K562 treated with DMSO at 1 percent for 24 hours (cell line): ENCODE measurements around the gene ARFGAP3. TPM values are rescaled to one million over a fixed set of nuclear protein-coding genes. Genes with fewer than 3 reads are reported as not detected.

Source experiments
- total RNA-seq: library from RNA; unstranded; fragments of 300-600 nt; gene quantifications from 2 replicates; pipeline ENCODE4 v1.2.3, GENCODE V29; 2022; ENCODE audit warnings: low read depth; ENCODE audit not compliant: insufficient read depth

The ARFGAP3 gene
- 25.3 and 30.4 TPM in 2 replicates for total RNA-seq

GRCh38 chr22:42856865-42857704 lies at the start of gene ARFGAP3:
Gene ARFGAP3, minus strand, starts transcription at chr22:42857273. Its CDS starts 91 bp downstream, at chr22:42857182.

Other genes with a start within 250 kb of the ARFGAP3 start
- gene POLDIP3, start 242.4 kb downstream of the ARFGAP3 start, total RNA-seq = 35.2 and 35.4 TPM in 2 replicates
- gene ATP5MGL, start 216.7 kb downstream of the ARFGAP3 start, total RNA-seq = not detected in 2 replicates
- 119 TPM in 2 replicates for gene CYB5R3, start 207.9 kb downstream of the ARFGAP3 start, total RNA-seq
- gene A4GALT, start 136.4 kb downstream of the ARFGAP3 start, total RNA-seq = not detected in 2 replicates
- 61.1 and 64.9 TPM in 2 replicates for gene PACSIN2, start 157.9 kb upstream of the ARFGAP3 start, total RNA-seq
- gene TTLL1, start 232.1 kb upstream of the ARFGAP3 start, total RNA-seq = 2.5 and 2.7 TPM in 2 replicates